Fibroblast of skin of right biceps (primary cell): Measurements from ENCODE around the gene TSEN2.
"Not testable (repeated sequence)": the region's sequence is repeated elsewhere in the genome, so short reads cannot be mapped to it uniquely, and the experiment has no call there.

Experiments used
- DNase-seq: peaks from one replicate; pipeline ENCODE4 v3.0.0-alpha.2; 2013

The TSEN2 gene

GRCh38 chr3:12472796-12473195 is 11.5 kb upstream of the TSEN2 start:
- DNase-seq = peak; percentile 14

- DNase-seq = peak; percentile 79
These were observed 10.8 kb upstream of the TSEN2 start for GRCh38 chr3:12473511-12473910.

DNA sequence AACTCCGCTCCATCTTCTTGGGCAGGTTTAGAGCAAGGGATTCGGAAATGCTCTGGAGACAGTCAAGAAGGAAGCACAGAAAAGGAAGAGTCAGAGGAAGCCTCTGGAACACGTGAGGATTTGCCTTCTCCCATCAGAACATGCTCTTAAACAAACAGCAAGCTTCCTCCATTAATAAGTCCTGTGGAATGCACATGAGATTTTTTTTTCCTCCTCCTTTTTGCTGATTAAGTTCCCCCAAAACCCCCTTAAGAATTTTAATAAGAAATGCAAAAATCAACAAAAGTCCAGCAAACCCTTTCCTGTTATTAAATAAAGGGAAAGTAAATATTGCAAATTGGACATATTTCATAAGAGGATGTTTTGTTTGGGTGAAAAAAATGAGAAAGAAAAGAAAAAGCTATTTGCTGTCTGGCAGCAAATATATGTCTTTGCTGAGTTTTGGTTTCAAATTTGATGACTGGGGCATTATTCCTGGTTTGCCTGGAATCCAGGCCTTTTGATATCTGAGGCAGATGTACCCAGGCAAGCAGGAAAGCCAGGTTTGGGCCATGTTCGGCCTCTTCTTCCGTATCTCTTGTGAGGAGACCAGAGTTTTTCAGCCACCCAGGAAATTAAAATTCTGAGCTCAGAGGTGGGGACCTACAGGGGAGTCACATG is 7.9 kb upstream of the TSEN2 start:
- peak; percentile 81 for DNase-seq

DNA sequence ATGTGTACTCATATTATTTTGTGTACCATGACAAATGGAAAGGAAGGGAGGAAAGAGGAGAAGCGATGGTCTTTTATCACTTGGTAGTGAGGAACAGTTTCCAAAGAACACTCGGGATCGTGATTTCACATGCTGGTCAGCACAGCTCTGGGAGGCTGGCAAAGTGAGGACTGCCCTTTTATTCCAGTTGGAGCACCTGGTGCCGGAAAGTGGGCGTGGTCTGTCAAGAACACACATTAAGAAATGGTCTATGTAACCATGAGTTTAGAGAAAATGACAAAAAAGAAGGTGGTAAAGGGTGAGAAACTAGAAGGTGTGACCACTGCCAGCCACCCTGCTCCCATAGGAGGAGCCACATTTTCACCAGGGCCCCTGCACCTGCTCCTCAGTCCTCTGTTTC is 7.0 kb upstream of the TSEN2 start:
- DNase-seq = no peak

GRCh38 chr3:12478326-12478725 is 6.0 kb upstream of the TSEN2 start:
- DNase-seq = peak; percentile 36

DNA sequence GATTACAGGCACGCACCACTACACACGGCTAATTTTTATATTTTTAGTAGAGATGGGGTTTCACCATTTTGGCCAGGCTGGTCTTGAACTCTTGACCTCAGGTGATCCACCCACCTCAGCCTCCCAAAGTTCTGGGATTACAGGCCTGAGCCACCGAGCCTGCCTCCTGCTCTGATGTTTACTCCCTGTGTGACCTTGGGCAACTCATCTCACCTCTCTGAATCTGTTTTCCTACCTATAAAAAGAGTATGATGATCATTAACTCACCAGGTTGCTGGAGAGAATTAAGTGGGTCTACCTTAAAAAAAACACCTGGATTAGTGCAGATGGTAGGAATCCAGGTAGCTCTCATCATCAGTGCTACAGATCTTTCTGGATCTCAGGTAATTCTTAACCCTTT is 5.1 kb upstream of the TSEN2 start:
- not testable (repeated sequence) for DNase-seq

DNA sequence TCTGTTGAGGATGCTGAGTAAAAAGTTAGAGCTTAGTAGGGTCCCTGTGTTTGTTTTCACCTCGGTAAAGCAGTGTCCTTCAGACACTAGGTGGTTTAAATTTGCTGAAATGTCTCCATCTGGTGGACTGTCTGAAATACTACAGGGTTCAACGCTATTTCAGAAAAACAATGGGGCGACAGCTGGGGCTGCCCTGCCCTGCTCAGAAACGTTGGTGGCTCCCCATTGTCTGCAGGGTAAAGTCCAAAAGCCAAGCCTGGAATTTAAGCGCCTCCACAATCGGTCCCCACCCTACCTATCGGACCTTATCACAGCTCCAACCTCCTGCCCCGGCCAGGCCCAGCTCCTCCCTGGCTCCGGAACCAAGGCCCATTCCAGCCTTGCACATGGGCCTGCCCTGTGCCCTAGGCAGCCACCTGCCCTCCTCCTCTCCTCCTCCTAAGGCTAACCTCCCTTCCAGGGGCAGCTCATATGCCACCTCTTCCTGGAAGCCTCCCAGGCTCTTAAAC is 4.3 kb upstream of the TSEN2 start:
- DNase-seq = peak; percentile 50

DNA sequence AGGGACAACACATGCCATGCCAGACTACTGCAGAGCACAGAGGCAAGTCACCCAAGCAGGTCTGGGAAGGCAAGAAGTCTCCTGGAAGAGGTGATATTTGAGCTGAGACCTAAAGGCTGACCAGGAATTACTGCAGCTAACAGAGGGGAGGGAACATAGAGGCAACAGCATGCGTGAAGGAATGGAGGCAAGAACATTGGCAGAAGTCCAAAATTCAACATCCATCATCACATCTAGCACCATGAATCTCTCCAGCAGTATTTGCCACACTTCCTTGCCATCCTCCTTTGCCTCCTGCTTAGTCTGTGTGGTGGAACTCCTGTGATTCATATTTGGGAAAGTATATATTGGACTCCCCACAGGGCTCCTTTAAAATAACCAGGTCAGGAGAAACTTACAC is 870 bp upstream of the TSEN2 start:
- peak; percentile 34 for DNase-seq

DNA sequence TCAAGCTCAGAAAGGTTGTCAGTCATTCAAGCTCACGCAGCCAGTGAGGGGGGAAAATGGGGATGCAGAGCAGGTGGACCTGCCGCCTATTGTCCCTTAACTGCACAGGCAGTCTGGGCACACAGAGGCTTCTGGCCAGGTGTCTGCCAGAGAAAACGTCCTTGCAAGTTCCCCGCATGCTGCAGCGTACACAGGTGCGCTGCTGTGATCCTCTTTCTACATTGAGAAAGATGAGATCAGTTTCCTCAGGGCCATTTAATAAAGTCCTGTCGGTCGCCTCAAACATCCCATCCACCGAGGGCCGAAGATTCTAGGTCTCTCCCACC is 445 bp upstream of the TSEN2 start:
- DNase-seq = no peak

DNA sequence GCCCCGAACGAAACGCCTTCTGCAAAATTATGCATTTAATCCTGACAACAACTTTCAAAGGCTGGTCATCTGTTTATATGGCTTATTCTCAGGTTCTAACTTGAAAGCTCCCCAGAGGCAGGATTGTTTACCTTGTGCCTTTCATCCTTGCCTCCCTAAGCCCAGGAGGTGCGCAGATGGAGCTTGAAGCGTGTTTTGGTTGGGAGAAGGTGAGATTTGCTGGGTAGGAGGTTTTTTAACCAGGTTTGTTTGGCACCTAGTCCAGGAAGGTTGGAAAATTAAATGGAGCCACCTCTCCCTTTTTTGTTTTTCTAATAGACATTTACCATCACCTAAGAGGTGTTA is 675 bp downstream of the TSEN2 start:
- no peak for DNase-seq

- DNase-seq = no peak
These were observed 1.7 kb downstream of the TSEN2 start for GRCh38 chr3:12486001-12486400.

DNA sequence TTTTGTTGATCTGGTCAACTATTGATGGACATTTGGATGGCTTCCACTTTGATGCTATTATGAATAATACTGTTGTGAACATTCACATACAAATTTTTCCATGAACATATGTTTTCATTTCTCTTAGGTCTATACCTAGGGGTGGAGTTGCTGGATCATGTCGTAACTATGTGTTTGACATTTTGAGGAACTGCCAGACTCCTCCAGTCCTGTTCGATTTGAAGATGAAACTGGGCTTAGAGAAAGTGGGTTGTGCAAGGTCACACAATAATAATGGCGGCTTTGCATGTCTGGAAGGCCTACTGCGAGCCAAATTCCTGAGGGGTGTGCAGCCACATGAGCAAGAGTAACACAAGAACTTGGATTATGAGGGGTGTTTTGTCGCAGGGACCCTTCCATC is 2.6 kb downstream of the TSEN2 start:
- no peak for DNase-seq

GRCh38 chr3:12487336-12487735 is 3.1 kb downstream of the TSEN2 start:
- DNase-seq = no peak

- no peak for DNase-seq
These were observed 3.5 kb downstream of the TSEN2 start for GRCh38 chr3:12487786-12488185.

GRCh38 chr3:12489368-12489767 is 5.1 kb downstream of the TSEN2 start:
- DNase-seq = no peak

DNA sequence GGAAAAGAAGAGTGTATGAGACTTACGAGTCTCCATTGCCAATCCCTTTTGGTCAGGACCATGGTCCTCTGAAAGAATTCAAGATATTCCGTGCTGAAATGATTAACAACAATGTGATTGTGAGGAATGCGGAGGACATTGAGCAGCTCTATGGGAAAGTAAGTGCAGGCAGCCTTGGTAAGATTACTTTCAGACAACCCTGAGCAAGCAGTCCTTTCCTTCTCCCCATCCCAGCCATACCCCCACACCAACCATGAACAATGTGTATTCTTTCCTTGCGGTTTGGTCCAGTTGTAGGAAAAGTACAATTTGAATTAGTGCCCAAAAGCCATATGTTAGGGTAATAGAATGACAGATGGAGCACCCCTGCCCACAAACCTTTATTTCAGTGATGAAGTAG is 5.6 kb downstream of the TSEN2 start:
- peak; percentile 77 for DNase-seq

DNA sequence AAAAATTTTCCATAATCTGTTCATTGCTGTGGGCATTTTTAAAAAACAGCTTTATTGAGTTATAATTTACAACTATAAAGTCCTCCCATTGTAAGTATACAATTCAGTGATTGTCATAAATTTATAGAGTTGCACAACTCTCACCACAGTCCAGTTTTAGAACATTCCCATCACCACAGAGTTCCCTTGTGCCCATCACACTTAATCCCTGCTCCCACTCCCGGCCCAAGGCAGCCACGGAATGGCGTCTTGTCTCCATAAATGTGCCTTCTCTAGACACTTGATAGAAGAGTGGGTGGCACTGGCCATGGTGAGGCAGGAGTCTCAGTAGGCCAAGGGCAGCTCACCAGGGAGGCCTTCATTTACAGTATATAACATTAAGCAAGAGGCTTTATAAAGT is 6.3 kb downstream of the TSEN2 start:
- DNase-seq = no peak

DNA sequence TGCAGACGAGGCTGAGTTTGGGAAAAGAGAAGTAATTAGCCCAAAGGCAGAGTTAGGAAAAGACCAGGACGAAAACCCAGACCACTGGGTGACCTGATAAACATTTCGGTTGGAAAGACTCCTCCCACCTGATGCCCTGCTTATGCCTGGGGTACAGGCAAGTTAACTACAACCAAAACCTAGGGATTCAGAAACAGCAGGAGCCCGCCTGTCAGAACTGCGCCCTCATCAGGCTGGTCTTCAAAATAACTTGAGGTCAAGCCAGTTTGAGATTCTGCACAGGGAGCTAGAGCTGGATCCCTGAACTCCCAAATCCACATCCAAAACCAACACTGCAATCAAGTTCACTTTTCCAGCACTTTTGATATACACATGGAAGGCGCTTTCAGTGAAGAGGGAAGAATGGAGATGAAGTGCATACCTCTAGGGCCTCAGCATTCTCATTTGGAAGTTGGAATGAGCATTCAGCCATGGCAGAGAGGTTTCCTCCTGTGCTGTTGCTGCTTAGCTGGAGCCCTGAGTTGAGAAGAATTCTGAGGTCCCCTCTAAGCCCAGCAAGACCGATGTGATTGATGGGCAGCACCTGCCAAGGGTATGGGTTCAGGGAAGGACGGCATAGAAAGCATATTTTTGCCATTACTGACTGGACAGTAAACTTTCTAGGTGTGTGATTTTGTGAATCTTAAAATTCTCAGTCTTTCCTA is 11.6 kb downstream of the TSEN2 start:
- DNase-seq = no peak

GRCh38 chr3:12496453-12496761 is 12.1 kb downstream of the TSEN2 start:
- no peak for DNase-seq

- DNase-seq = no peak
These were observed 15.2 kb downstream of the TSEN2 start for GRCh38 chr3:12499474-12499873.

GRCh38 chr3:12501360-12502020 is 17.2 kb downstream of the TSEN2 start:
- DNase-seq = no peak

DNA sequence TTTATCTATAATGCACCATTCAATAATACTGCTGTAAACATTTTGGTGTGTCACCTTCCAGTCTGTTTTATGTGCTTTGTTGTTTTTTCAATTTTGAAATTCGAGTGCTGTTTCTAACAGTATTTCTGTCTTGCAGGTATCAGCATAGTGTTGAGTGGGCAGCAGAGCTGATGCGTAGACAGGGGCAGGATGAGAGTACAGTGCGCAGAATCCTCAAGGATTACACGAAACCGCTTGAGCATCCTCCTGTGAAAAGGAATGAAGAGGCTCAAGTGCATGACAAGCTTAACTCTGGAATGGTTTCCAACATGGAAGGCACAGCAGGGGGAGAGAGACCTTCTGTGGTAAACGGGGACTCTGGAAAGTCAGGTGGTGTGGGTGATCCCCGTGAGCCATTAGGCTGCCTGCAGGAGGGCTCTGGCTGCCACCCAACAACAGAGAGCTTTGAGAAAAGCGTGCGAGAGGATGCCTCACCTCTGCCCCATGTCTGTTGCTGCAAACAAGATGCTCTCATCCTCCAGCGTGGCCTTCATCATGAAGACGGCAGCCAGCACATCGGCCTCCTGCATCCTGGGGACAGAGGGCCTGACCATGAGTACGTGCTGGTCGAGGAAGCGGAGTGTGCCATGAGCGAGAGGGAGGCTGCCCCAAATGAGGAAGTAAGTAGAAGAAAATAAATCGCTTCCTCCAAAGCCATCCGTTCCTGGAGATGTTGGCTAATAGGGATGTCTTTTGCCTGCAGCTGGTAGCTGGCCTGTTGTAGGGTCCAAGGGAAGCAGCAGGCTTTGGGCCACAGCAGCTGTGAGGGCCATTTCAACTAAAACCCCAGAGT is 19.1 kb downstream of the TSEN2 start:
- no peak for DNase-seq

DNA sequence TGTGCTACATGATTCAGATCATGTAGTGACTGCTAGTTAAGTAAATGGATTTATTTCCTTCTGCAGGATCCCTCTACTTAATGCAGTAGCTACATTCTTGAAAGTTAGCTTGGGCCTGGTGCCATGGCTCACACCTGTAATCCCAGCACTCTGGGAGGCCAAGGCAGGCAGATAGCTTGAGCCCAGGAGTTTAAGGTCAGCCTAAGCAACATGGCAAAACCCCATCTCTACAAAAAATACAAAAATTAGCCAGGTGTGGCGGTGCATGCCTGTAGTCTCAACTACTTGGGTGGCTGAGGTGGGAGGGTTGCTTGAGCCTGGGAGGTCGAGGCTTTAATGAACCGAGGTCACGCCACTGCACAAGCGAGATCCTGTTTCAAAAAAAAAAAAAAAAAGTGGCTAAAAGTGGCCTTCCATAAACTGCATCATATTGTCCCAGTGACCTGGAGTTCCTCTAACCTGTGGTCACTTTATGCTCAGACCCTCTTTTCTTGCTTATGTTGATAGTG is 22.0 kb downstream of the TSEN2 start:
- DNase-seq = no peak
